ENCODE measurements around the gene LBX1.

LBX1 gene

DNA sequence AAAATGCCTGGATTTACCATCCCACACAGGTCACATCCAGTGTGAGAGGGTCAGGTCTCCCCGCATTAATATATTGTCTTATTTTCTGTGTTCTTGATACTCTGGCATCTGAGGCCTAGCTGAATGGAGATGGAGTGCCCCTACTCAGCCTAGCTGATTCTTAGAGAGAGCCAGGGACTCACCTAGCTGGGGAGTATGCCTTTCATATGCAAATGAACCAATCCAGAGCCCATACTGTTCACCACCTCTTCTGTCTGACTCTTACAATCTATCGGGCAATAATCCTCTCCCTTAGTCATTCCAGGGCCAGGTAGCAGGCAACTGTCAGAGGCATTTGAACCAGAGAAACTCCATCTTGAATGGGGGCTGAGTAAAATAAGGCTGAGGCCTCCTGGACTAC, 46.3 kb downstream of the LBX1 start:
- WGBS = 100% methylated on average over 1 of the region's 2 CpGs
- no peak overlapping the region for H2BK5ac ChIP-seq (ENCODE audit: low read depth, low read length, poor library complexity, severe bottlenecking)
- H3K36me3 ChIP-seq (ENCODE audit: control insufficient read depth in 1 of 2, insufficient read depth in 2 of 2, low read depth in 1 of 2, low read length in 2 of 2) = no peaks in the 10 kb centered on the region
- H4K91ac ChIP-seq (ENCODE audit: low read length) = no peak overlapping the region
- no peak overlapping the region for H3K23ac ChIP-seq (ENCODE audit: low read length in 2 of 2)
- no peaks in the 10 kb centered on the region for H3K4me1 ChIP-seq (ENCODE audit: control insufficient read depth, insufficient read depth, low read depth, low read length)
- no peak overlapping the region for H2AFZ ChIP-seq (ENCODE audit: low read depth, low read length)
- H3K9me3 ChIP-seq (ENCODE audit: control insufficient read depth, low read length) = no peaks in the 10 kb centered on the region
- no peak overlapping the region for H3K14ac ChIP-seq (ENCODE audit: low read length in 2 of 2)
- no peak overlapping the region for H2BK12ac ChIP-seq (ENCODE audit: low read length in 2 of 2)
- no peak overlapping the region for H3K9ac ChIP-seq (ENCODE audit: low read length)
- peaks cover 41 to 50% of the 10 kb centered on the region in 2 experiments for H3K27me3 ChIP-seq (ENCODE audit: control insufficient read depth in 1 of 2, insufficient read depth in 1 of 2, low read length in 2 of 2)
- no peak overlapping the region for H2AK5ac ChIP-seq (ENCODE audit: low read length, severe bottlenecking)
- H3K4me2 ChIP-seq (ENCODE audit: low read length, poor library complexity, severe bottlenecking) = no peak overlapping the region
- H3K27ac ChIP-seq (ENCODE audit: low read length, poor library complexity, severe bottlenecking) = no peak overlapping the region
- DNase-seq = no peak
- no peaks in the 10 kb centered on the region for H3K79me1 ChIP-seq (replicated peaks; ENCODE audit: low read length, poor library complexity, severe bottlenecking)
- no peak overlapping the region for H3K4ac ChIP-seq (ENCODE audit: low read depth in 1 of 2, low read length in 2 of 2)
- no peak overlapping the region for H2BK15ac ChIP-seq (ENCODE audit: low read depth, poor library complexity, severe bottlenecking)
- H2BK120ac ChIP-seq (ENCODE audit: low read depth, low read length) = no peak overlapping the region
- no peak overlapping the region for H3K4me3 ChIP-seq (ENCODE audit: insufficient read depth in 1 of 2, low read depth in 1 of 2, low read length in 2 of 2)
- no peak overlapping the region for H4K8ac ChIP-seq (ENCODE audit: low read length)
- H3K18ac ChIP-seq (ENCODE audit: low read depth in 1 of 2, low read length in 2 of 2) = no peak overlapping the region
